Measurements from ENCODE around the gene GPR84.

Gene GPR84

DNA sequence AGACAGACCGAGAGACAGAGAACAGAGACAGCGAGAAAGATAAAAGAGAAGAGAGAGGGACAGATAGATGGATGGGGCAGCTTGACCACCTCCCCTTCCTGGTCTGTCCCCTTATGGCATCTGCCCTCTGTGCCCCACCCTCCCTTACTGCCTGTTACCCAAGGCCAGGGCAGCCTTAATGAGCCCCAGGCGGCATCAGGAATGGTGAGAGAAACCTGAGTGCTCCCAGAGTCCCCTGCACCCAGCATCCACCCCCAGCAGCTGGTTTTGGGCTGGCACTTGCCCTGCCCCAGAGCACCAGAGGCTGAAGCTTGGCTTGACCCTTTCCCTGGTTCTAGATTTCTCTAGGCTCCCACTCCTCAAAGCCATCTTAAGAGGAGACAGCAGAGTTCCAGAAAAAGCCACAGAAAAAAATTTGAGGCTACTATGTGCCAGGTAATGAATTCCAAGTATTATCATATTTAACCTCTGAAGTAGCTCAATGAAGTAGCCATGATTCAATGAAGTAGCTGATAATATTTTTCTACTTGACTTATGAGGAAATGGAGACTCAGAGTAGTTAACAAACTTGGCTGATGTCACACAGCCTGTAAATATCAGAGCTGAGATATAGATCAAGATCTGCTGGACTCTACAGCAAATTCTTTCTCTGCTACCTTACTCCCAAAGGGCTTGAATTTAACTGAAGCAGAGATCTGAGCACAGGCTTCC lies 22.3 kb upstream of the GPR84 start:
- ChIA-PET POLR2A (interaction anchor here (0.9 to 1.0 kb wide), 2 partner anchors 7 to 13 kb away, joined by 3 read pairs; no protein-coding TSS in a partner anchor), CTCF (interaction anchor here (0.8 to 11.2 kb wide), 10 partner anchors 7 to 172 kb away, joined by 3 to 333 read pairs (median 10); no protein-coding TSS in a partner anchor)
- TF ChIP-seq, protein P1, sequence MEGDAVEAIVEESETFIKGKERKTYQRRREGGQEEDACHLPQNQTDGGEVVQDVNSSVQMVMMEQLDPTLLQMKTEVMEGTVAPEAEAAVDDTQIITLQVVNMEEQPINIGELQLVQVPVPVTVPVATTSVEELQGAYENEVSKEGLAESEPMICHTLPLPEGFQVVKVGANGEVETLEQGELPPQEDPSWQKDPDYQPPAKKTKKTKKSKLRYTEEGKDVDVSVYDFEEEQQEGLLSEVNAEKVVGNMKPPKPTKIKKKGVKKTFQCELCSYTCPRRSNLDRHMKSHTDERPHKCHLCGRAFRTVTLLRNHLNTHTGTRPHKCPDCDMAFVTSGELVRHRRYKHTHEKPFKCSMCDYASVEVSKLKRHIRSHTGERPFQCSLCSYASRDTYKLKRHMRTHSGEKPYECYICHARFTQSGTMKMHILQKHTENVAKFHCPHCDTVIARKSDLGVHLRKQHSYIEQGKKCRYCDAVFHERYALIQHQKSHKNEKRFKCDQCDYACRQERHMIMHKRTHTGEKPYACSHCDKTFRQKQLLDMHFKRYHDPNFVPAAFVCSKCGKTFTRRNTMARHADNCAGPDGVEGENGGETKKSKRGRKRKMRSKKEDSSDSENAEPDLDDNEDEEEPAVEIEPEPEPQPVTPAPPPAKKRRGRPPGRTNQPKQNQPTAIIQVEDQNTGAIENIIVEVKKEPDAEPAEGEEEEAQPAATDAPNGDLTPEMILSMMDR (IDR thresholded peaks at IDR 0.05; ENCODE audit: insufficient read depth, low read length, missing control alignments) = no peak
- no peak overlapping the region for H3K4me3 ChIP-seq (ENCODE audit: low read depth, low read length)
- no peak for DNase-seq (ENCODE audit: low read depth, low spot score)

DNA sequence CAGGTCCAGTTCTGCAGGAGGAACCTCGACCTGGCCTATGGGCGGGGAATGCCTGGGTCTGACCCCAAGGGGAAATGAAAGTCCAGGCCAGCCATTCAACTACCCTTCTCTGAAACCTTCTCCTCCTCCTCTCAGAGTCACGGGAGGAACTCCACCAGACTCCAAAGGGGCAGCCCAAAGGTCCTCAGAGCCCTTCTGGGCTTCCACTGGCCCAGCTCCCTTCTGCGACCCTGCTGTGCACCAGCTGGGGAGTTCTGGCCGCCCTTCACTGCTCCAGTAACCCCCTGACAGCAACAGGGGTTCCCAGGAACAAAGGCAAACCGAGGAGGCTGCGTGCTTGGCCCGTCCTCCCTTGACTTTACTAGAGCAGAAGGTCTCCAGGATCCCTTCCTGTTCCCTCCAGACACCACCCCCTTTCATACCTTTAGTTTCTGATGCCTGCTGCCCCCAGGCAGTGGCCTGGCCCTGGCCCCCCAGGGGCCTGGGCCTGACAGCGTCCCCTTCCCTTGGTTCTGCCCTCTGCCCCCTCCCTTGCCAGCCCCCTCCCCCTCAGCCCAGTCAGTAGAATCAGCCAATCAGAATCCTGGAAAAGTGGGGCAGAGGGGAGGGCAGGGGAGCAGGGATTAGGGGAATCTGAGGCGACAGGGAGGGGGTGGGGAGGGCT lies 21.1 kb upstream of the GPR84 start:
- TF ChIP-seq, protein P1 (IDR thresholded peaks at IDR 0.05; ENCODE audit: insufficient read depth, low read length, missing control alignments) = no peak
- DNase-seq (ENCODE audit: low read depth, low spot score) = no peak
- CTCF ChIA-PET = interaction anchor here (1.2 to 11.2 kb wide), 11 partner anchors 8 to 171 kb away, joined by 3 to 333 read pairs (median 7); no protein-coding TSS in a partner anchor
- POLR2A ChIA-PET = no interaction called here
- H3K4me3 ChIP-seq (ENCODE audit: low read depth, low read length) = no peak overlapping the region

GRCh38 chr12:54384591-54385041 lies 20.3 kb upstream of the GPR84 start, which contains the start of gene ZNF385A:
Gene ZNF385A, minus strand, starts transcription at chr12:54384733. Its CDS starts 219 bp downstream, at chr12:54384514.
- H3K4me3 ChIP-seq (ENCODE audit: low read depth, low read length) = no peak within 1 kb of the TSS
- TF ChIP-seq, protein P1 (IDR thresholded peaks at IDR 0.05; ENCODE audit: insufficient read depth, low read length, missing control alignments) = no peak
- ChIA-PET CTCF (interaction anchor here (1.2 to 11.2 kb wide), 10 partner anchors 9 to 165 kb away, joined by 3 to 333 read pairs (median 8); no protein-coding TSS in a partner anchor), POLR2A (no interaction called here)
- DNase-seq (ENCODE audit: low read depth, low spot score) = no peak

- peak; percentile 54 for DNase-seq (ENCODE audit: low read depth, low spot score)
- TF ChIP-seq, protein P1 (IDR thresholded peaks at IDR 0.05; ENCODE audit: insufficient read depth, low read length, missing control alignments) = no peak
- CTCF ChIA-PET = interaction anchor here (1.0 to 11.2 kb wide), 12 partner anchors 9 to 398 kb away, joined by 3 to 333 read pairs (median 67); partner anchors contain the start of genes HOXC10 and ITGA5
These were observed 18.8 kb upstream of the GPR84 start for GRCh38 chr12:54383041-54383609.

DNA sequence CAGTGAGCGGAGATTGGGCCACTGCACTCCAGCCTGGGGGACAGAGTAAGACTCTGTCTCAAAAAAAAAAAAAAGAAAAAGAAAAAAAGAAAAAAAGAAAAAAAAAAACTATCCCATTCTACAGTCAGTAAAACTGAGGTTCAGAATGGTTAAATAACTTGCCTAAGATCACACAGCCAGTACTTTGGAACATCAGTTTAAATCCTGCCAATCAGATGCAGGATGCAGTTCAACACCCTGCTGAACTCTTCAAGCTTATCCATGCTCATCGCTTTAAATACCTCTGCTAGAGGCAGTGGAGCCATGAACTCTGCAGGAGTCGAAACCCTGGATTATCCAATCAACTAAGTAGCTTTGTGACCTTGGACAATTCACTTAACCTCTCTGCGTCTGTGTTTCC lies 16.9 kb upstream of the GPR84 start:
- no peak overlapping the region for H3K4me3 ChIP-seq (ENCODE audit: low read depth, low read length)
- TF ChIP-seq, protein P1 (IDR thresholded peaks at IDR 0.05; ENCODE audit: insufficient read depth, low read length, missing control alignments) = no peak
- POLR2A ChIA-PET = no interaction called here
- CTCF ChIA-PET = interaction anchor here (0.7 to 11.2 kb wide), 34 partner anchors 10 to 396 kb away, joined by 3 to 333 read pairs (median 18); partner anchors contain the start of genes COPZ1, HOXC10 and ITGA5
- no peak for DNase-seq (ENCODE audit: low read depth, low spot score)

More at GRCh38 chr12:54383041-54383609, 18.8 kb upstream of the GPR84 start:
- POLR2A ChIA-PET = interaction anchor here (0.6 to 1.0 kb wide), 2 partner anchors 14 to 15 kb away, joined by 3 read pairs; no protein-coding TSS in a partner anchor
- no peak overlapping the region for H3K4me3 ChIP-seq (ENCODE audit: low read depth, low read length)
